HUES48 (cell line): Measurements from ENCODE around the gene RPL15.
"Not testable (repeated sequence)": the region's sequence is repeated elsewhere in the genome, so short reads cannot be mapped to it uniquely, and the experiment has no call there.

Experiments used
- H3K27ac ChIP-seq: one replicate; pipeline ENCODE4 v1.7.0; 2013; ENCODE audit warnings: low read depth, low read length, inconsistent platforms
- H3K27me3 ChIP-seq: 2 replicates; pipeline ENCODE4 v1.6.1; 2013; ENCODE audit warnings: mild to moderate bottlenecking, low read length; ENCODE audit not compliant: control insufficient read depth, insufficient read depth
- H3K36me3 ChIP-seq: 2 replicates; pipeline ENCODE4 v1.6.1; 2013; ENCODE audit warnings: low read length; ENCODE audit not compliant: control insufficient read depth, insufficient read depth
- H3K4me1 ChIP-seq: 2 replicates; pipeline ENCODE4 v1.6.1; 2013; ENCODE audit warnings: mild to moderate bottlenecking, low read length; ENCODE audit not compliant: control insufficient read depth, insufficient read depth
- H3K4me3 ChIP-seq: 2 replicates; pipeline ENCODE4 v1.5.1; 2013; ENCODE audit warnings: mild to moderate bottlenecking, low read depth, low read length
- H3K9ac ChIP-seq: 2 replicates; pipeline ENCODE4 v1.6.1; 2013; ENCODE audit warnings: mild to moderate bottlenecking, low read depth, low read length, moderate library complexity
- H3K9me3 ChIP-seq: 2 replicates; pipeline ENCODE4 v1.6.1; 2013; ENCODE audit warnings: low read length; ENCODE audit not compliant: control insufficient read depth, insufficient read depth

RPL15 gene

DNA sequence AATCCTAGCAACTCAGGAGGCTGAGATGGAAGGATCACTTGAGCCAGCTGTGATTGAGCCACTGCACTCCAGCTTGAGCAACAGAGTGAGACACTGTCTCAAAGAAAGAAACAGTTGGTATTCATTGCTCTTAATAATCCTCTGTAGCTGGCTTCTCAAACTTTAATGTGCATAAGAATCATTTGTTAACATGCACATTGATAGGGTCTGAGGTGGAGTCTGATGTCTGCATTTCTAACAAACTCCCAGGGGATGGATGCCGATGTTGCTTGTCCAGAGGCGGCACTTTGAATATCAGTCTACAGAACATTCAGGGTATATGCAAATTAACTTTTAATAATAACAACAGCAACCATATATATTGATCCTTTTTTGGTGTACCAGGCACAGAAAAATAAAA lies 40.0 kb upstream of the RPL15 start:
- Histone ChIP-seq H3K27me3 (no peaks in the 10 kb centered on the region), H3K9ac (no peak overlapping the region), H3K4me3 (no peak overlapping the region), H3K9me3 (peaks cover 7% of the 10 kb centered on the region; the same call in 1 of the 2 replicates), H3K27ac (no peak overlapping the region), H3K4me1 (no peaks in the 10 kb centered on the region), H3K36me3 (peaks cover 2% of the 10 kb centered on the region; the same call in 1 of the 2 replicates)

DNA sequence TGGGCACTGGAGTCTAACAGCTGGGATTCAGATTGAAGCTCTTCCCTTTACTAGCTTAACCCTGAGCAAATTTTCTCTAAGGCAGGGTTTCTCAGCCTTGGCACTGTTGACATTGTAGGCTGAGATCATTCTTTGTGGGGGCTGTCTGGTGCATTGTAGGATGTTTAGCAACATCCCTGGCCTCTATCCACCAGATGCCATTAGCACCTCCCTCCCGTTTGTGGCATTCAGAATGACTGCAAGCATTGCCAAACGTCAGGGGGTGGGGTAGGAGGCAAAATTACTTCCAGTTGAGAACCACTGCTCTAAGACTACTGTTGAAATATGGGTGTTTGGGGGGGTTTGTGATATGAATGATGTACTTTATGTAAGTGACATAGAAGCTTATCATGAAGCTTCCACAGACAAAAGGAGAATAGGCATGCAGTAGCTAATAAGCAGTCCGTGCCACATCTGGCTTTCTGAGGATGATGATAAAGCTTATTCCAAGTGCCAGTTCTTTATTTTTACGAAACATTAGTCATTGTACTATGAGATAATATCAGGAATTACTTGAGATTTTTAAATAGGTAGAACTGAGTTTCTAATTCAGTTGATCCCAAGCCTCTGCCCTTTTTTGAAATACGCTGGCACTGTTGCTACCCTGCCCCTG lies 39.5 kb upstream of the RPL15 start:
- Histone ChIP-seq H3K36me3 (peaks cover 6% of the 10 kb centered on the region; the same call in 1 of the 2 replicates), H3K4me3 (no peak overlapping the region), H3K9ac (no peak overlapping the region), H3K27me3 (no peaks in the 10 kb centered on the region), H3K9me3 (peaks cover 7% of the 10 kb centered on the region; the same call in 1 of the 2 replicates), H3K27ac (no peak overlapping the region), H3K4me1 (no peaks in the 10 kb centered on the region)

DNA sequence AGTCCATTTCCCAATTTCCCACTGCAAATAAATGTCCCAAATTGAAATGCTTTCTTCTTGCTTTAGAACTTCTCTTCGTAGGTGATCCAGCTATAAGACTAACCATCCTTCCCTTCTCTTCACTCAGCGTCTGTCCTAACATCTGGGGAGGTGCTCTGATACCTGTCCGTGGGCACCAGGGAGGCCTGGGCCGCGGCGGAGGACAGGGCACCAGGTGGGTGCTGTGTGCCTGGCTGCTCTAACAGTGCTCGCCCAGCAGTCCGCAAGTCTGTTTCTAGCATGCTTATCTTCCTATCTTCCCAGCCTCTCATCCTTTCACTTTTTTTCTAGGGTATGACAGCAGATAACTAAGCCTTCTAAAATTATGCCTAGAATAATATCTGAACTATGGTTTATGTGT lies 37.4 kb upstream of the RPL15 start:
- Histone ChIP-seq H3K9ac (no peak overlapping the region), H3K36me3 (peaks cover 6% of the 10 kb centered on the region; the same call in 1 of the 2 replicates), H3K4me3 (no peak overlapping the region), H3K4me1 (no peaks in the 10 kb centered on the region), H3K27ac (no peak overlapping the region), H3K27me3 (no peaks in the 10 kb centered on the region), H3K9me3 (peaks cover 7% of the 10 kb centered on the region; the same call in 1 of the 2 replicates)

DNA sequence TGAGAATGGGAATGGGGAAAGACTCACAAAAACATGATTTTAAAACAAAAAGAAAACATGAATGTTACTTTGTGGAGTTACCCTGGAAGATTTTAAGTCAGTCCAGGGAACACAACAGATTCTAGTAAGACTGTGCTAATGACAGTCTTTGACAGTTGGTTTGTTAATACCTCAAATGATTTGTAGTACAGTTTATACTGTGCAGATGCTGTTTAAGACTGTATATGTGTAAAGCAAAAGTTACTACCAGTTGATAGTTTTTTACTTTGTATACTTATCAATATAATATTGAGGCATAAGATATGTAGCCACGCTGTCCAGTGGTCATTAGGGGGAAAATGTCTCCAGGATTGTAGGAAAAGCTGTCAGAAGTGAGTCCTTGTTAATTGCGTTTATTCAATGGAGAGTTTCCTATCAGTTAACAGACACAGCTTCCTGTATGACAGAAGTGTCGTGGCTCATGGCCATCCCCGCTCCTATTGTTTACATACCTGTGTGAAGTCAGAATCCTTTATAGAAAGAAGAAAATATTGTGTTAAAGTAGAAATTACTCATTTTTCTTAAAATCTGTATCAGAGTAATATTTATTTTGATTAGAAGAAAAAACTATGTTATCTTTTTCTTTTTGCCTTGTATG lies 36.1 kb upstream of the RPL15 start:
- Histone ChIP-seq H3K4me1 (no peaks in the 10 kb centered on the region), H3K27me3 (no peaks in the 10 kb centered on the region), H3K27ac (no peak overlapping the region), H3K9me3 (peaks cover 7% of the 10 kb centered on the region; the same call in 1 of the 2 replicates), H3K9ac (no peak overlapping the region), H3K36me3 (peaks cover 6% of the 10 kb centered on the region; the same call in 1 of the 2 replicates), H3K4me3 (no peak overlapping the region)

DNA sequence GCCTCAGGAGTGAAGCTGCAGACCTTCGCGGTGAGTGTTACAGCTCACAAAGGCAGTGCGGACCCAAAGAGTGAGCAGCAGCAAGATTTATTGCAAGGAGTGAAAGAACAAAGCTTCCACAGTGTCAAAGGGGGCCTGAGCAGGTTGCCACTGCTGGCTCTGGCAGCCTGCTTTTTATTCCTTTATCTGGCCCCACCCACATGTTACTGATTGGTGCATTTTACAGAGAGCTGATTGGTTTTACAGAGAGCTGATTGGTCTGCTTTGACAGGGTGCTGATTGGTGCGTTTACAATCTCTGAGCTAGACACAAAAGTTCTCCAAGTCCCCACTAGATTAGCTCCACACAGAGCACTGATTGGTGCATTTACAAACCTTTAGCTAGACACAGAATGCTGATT lies 34.9 kb upstream of the RPL15 start:
- H3K4me3 ChIP-seq, H3K9ac ChIP-seq, H3K9me3 ChIP-seq, H3K27me3 ChIP-seq, H3K27ac ChIP-seq, H3K4me1 ChIP-seq, H3K36me3 ChIP-seq: not testable (repeated sequence)

DNA sequence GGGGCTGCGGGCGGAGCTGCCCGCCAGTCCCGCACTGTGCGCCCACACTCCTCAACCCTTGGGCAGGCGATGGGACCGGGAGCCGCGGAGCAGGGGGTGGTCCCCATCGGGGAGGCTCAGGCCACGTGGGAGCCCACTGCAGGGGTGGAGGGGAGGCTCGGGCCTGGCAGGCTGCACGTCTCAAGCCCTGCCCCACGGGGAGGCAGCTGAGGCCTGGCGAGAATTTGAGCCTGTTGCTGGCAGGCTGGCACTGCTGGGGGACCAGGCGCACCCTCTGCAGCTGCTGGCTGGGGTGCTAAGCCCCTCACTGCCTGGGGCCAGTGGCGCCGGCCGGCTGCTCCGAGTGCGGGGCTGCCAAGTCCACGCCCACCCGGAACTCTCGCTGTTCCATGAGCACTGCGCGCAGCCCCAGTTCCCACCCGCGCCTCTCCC lies 34.4 kb upstream of the RPL15 start:
- H3K36me3 ChIP-seq, result peaks cover 6% of the 10 kb centered on the region; the same call in 1 of the 2 replicates
- H3K4me3 ChIP-seq, result no peak overlapping the region

DNA sequence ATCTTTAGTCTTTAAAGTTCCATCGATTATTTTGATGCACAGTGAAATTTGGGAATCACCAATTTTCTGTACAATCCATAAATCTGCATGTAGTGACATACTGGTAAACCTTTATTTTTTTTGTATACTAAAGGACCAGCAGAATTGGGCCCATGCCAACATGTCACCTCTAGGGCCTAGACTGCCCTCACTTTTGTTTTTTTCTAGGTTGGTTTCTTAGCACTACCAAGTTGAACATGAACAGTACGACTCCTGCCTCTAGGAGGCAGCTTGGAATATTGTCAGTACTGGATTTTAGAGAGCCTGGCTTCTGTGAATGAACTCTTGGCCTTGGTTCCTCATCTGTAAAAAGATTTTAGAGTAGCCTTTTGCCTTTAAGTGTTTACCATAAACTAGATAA lies 32.5 kb upstream of the RPL15 start:
- Histone ChIP-seq H3K9me3 (no peaks in the 10 kb centered on the region), H3K4me1 (no peaks in the 10 kb centered on the region), H3K9ac (no peak overlapping the region), H3K4me3 (no peak overlapping the region), H3K27me3 (no peaks in the 10 kb centered on the region), H3K36me3 (peaks cover 14% of the 10 kb centered on the region), H3K27ac (no peak overlapping the region)

More for the DNA sequence above, 34.4 kb upstream of the RPL15 start:
- Histone ChIP-seq H3K27me3 (no peaks in the 10 kb centered on the region), H3K9ac (no peak overlapping the region), H3K9me3 (peaks cover 7% of the 10 kb centered on the region; the same call in 1 of the 2 replicates), H3K4me1 (no peaks in the 10 kb centered on the region), H3K27ac (no peak overlapping the region)

DNA sequence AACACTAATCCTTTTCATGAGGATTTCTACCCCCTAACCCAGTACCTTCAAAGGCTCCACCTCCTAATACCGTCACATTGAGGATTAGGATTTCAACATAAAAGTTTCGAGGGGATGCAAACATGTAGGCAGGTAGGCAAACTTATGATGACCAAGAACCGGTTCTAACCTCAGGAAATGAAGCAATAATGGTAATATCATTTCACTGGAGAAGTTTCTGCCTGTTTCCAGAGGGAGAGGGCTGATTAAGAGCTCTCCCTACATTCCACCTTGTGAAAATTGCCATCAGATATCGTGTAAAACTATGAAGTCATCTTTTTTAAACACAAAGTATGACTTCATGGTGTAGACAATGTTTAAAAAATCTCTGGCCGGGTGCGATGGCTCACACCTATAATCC lies 31.7 kb upstream of the RPL15 start:
- no peak overlapping the region for H3K4me3 ChIP-seq
- H3K36me3 ChIP-seq, result peaks cover 21% of the 10 kb centered on the region
- H3K4me1 ChIP-seq, result no peaks in the 10 kb centered on the region

DNA sequence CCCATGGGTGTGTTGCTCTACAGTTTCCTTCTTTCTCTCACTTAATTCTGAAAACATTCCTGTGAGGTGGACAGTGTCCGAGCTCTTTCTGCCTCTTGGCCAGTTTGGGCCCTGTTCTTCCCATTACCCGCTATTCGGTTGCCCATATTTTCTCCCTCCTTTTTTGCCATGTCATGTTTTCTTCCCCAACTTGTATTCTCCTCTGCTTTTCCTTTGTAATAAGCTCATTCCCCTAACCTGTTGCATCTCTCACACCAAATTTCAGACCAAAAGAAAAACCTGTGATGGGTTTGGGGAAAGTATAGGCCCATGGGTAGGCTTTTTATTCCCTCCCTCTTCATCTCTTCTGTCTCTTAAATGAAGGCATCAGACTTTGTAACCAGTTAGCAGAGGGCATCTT lies 30.6 kb upstream of the RPL15 start:
- H3K36me3 ChIP-seq, result peaks cover 32% of the 10 kb centered on the region
- no peak overlapping the region for H3K27ac ChIP-seq
- no peaks in the 10 kb centered on the region for H3K9me3 ChIP-seq
- H3K4me1 ChIP-seq, result no peaks in the 10 kb centered on the region
- H3K4me3 ChIP-seq, result no peak overlapping the region
- H3K27me3 ChIP-seq, result no peaks in the 10 kb centered on the region
- H3K9ac ChIP-seq, result no peak overlapping the region

More for the DNA sequence above, 31.7 kb upstream of the RPL15 start:
- no peak overlapping the region for H3K9ac ChIP-seq
- H3K9me3 ChIP-seq, result no peaks in the 10 kb centered on the region
- no peak overlapping the region for H3K27ac ChIP-seq
- H3K27me3 ChIP-seq, result no peaks in the 10 kb centered on the region

DNA sequence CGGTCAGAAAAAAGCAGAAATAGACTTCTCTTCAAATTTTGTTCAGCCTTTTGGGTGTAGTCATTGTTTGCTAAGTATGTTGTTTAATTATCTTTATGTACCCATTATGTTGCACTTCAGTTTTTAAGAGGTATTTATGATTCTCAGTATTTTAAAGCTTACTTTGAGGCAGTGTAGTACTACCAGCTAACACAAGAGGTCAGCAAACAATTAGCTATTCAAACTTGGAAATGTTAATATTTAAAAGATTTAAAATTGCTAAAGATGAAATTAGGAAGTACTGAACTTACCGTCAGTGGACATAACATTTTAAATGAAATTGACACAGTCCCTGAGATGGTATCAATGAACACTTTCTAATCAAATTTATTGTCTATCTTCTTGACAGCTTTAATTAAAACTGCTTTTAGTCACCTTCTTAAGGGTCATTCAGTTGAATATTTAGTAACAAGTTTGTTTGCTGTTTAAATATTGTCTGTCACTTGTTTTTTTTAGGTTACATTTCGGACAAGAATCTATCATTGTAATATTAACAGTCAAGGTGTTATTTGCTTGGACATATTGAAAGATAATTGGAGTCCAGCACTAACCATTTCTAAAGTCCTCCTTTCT lies 28.2 kb upstream of the RPL15 start:
- no peak overlapping the region for H3K4me3 ChIP-seq
- no peak overlapping the region for H3K27ac ChIP-seq
- no peak overlapping the region for H3K9ac ChIP-seq

DNA sequence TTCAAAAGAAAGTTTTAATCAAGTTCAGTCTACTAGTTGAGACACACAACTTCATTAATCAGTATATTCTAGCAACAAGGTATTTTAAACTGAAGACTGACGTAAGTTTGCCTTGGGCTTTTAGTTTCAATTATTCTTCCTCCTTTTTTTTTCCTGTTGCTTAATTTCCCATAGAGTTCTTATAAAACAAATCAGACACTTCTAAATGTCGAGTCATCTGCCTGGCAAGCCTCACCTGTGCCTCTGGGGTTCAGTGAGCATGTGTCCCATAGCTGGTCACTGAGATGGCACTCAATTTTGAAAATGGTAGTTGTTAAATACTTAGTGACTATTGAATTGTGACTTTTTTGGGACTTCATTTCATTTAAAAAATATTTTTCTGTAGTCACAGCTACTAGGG lies 27.5 kb upstream of the RPL15 start:
- H3K4me1 ChIP-seq, result peaks cover 14% of the 10 kb centered on the region
- H3K4me3 ChIP-seq, result no peak overlapping the region
- H3K9me3 ChIP-seq, result no peaks in the 10 kb centered on the region
- H3K27ac ChIP-seq, result no peak overlapping the region
- H3K36me3 ChIP-seq, result peaks cover 45% of the 10 kb centered on the region
- H3K9ac ChIP-seq, result no peak overlapping the region
- H3K27me3 ChIP-seq, result no peaks in the 10 kb centered on the region

More for the DNA sequence above, 28.2 kb upstream of the RPL15 start:
- H3K9me3 ChIP-seq, result no peaks in the 10 kb centered on the region
- peaks cover 45% of the 10 kb centered on the region for H3K36me3 ChIP-seq
- no peaks in the 10 kb centered on the region for H3K27me3 ChIP-seq
- H3K4me1 ChIP-seq, result peaks cover 14% of the 10 kb centered on the region
